Amniotic epithelial cell (primary cell): ENCODE results near the gene RBM18.

Experiments used
- DNase-seq: peaks from one replicate; pipeline ENCODE4 v3.0.0-alpha.2; 2010; ENCODE audit warnings: low read depth

Gene RBM18

DNA sequence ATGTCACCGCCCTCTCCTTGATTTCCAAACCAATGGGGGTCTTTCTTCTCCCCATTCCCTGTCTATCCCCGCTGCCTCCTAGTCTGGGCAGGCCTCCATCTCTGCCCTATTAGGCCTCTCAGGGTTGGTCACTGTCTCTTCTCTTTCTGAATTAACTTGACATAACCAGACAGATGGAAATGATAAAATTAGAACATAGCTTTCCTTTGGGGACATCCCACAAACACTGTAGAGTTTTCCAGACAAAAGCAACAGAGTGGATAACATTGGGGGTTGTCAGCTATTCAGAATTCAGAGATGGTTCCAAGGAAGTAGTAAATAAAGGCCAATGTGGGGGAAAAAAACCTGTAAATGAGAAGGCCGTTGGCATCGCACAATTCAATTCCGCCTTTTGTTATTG is 60.6 kb downstream of the RBM18 start:
- no peak for DNase-seq

DNA sequence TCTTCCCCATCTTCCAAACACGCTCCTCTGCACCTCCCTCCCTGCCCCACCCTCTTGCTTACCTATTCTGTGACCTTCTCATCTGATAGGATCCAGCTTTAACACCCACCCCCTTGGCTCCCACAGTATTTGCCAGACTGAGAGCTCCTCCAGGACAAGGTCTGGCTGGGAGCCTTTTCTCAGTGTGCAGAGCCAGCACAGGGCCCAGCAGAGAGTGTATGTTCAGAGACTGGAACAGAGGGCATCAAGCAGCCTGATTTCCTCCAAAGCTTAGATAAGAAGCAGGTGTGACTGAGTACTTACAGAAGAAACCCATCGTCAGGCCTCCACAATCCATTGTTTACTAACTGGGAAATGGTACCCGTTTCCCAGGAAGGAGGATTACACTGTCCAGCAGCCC is 62.5 kb downstream of the RBM18 start:
- DNase-seq, result no peak

DNA sequence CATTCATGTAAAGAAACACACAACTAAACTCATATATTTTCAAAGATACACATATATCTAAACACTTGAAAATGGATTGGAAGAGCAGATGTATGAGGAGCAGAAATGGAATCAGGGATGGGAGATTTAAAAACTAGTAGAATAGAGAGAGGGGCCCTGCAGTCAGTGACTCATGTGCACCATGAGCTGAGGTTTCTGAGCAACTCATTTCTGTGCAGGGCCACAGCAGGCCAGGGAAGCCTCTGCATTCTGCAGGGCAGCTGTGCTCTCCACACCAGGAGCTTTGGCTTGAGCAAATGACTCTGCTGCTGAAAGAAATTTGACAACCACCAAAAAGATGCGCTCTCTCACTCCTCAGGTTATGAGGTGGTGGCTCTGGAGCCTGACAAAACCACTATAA is 63.0 kb downstream of the RBM18 start:
- DNase-seq, result no peak

DNA sequence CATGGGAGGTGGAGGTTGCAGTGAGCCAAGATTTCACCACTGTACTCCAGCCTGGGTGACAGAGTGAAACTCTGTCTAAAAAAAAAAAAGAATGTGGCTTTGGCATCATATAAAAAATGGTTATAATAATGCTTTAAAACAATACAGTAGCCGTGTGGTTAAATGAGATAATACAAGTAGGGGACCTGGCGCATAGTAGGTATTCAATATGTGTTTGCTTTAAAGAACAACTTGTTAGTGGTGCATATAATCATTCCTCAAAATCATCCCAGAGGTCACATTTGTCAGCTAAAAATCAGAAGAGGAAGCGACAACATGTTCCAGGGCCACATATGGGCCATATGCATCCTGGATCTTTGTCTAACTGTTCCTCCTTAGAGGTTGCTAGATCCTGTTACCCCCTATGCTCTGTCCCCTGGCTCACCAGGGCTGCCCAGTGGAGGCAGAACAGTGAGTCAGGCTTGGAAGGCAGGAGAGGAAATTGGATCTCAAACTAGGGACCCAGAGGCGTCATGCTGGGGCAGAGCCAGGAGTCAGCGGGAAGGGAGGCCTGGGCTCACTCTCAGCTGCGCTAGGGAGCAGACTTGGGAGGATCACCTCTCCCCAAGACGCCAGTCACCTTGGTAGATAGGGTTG is 63.6 kb downstream of the RBM18 start:
- no peak for DNase-seq

DNA sequence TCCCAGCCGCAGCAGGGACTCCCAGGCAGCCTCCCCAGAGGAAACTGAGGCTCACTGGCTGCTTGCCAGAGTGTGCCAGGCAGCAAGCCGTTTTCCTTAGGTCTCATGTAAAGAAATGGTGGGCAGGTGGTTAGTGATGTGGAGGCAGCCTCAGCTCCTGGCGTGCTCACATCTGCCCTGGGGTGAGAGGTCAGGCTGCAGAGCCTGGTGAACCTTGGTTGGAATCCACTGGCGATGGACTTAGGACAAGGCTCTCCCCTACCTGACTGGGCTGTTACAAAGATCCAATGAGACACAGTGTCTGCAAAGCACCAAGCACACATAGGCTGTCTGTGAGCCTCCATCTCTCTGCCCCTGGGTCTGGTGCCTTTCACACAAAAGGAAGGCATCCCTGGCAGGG is 66.8 kb downstream of the RBM18 start:
- DNase-seq, result no peak

DNA sequence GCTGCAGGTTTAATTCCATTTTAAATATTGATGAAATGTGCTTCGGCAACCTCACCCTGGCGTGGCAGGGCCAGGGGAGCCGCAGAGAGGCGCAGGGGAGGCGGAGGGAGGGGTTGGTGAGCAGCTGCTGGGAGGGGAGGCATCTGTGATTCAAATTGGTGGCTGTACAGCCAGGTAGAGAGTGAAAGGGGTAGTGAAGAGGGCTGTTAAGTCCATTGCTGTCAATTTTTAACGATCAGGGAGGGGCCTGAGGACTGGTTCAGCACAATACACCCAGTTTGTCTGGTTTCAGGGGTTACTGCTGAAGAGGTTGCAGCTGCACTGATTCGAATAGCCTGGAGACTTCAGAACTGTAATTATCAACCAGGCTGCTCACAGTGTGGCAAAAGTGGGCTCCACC is 67.2 kb downstream of the RBM18 start:
- DNase-seq, result no peak

DNA sequence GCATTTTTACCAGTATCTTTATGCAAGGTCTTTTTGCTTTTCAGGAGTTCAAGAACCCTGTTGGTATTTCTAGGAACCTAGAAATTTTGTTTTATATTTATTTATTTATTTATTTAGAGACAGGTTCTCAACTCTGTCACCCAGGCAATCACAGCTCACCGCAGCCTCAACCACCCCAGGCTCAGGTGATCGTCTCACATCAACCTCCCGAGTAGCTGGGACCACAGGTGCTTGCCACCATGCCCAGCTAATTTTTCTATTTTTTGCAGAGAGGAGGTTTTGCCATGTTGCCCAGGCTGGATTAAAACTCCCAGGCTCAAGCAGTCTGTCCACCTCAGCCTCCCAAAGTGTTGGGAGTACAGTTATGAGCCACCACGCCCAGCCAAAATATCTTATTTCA is 68.8 kb downstream of the RBM18 start:
- no peak for DNase-seq

DNA sequence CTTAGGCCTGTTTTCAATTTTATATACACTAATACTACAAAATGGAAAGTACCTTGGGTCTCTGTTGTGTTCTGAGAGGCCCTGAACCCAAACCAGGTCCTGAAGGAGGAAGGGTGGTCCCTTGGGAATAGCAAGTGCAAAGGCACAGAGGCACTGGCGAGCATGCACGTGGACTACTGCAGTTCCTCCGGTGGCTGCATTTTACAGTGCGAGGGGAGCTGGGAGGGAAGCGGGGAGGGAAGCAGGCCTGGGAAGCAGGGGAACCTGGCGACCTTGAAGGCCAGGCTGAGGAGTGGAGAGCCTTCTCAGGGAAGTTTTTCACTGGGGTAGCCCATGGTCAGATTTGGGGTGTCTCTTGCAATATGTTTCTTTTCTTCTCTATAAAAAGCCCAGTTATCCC is 71.0 kb downstream of the RBM18 start:
- DNase-seq, result no peak

DNA sequence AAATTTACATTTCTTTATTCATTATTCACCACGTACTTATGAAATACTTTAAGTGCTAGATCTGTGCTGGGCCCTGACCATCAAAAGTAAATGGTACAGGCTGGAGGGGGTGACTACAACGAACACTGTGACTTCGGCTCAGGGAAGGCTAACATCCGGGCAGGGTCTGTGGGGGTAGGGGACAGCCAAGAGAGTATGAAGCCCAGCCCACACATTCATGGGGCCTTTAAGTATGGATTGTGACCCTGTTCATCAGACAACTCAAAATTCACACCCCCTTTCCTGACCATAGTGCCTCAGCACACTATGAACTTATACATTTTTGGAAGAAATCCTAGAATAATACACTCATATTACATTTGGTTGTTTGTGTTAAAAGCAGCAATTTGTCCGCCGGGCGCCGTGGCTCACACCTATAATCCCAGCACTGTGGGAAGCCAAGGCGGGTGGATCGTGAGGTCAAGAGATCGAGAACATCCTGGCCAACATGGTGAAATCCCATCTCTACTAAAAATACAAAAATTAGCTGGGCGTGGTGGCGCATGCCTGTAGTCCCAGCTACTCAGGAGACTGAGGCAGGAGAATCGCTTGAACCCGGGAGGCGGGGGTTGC is 71.6 kb downstream of the RBM18 start:
- no peak for DNase-seq

DNA sequence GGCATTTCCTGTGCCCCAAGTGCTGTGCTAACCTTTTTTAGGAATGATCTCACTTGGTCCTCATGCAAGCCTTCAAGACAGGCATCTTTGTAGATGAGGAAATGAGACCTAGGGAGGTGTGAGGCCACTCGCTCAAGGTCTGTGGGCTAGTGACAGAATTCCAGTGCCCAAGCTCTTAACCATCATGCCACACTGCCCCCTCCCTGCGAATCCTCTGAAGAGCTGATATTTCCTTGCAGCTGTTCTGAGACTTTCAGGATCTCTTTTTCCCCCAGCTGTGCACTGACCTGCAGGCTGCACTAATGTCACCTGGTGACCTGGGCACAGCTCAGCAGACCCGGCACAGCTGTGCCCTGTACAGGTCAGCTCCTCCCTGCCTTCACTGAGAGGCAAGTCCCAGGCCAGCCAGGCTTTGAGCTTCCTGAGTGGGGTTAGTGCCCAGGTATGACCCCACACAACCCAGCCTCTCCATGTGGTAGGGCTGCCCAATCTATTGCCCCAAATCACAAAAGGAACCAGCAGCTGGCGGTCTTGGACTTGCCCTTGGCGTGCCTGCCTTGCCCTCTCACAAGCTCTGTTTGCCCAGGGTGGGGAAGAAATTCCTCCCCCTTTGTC is 72.3 kb downstream of the RBM18 start:
- DNase-seq, result no peak

DNA sequence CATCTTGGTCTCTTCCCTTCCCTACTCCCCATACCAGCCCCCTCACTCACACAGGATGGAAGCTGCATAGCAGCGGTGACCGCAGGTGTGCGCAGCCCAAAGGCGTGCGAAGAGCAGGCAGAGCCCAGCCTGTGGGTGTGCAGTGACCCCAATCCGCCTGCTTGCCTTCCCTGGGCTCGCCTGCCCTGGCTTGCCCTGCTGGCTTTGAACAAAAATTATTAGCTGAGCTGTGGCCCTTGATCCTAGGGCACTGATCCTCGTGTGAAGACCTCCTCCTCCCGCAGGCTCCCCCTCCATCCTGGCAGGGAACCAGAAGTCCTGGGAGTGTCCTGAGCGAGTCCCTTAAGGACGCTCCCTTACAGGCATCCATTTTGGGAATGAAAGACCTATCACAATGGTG is 73.1 kb downstream of the RBM18 start:
- DNase-seq, result no peak

DNA sequence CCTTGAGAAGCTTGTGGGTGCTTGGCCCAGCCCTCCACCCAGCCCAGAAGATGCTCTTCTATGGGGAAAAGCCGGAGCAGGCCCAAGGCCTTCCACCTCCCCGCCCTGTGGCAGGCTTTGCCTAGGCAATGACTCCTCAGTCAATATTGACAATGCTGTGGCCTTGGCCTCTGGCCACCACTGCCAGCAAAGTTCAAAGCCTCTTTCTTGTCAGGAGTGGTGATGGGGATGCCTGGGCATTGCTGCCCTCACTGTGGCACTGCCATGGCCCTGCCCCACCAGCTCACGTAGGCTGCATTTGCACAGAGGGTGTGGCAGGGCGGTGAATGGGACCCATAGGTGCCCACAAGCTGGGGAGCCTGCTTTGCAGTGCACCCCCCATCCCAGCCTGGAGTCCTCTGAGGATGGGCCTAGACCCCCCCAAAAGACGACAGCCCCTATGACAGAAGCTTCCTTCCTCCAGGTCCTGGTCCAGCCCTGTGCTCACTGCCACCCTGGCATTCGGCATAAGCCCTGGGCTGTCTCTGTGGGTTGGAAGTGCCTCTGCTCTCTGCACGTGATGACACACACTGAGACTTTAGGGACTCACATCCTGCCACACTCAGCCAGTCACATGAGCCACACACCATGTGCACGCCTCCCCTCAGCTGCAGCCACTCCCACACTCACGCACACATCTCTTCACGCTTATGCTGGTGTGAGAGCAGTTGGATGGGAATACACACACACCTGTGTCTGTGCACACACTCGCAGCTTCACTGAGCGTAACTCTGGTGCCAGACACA is 73.9 kb downstream of the RBM18 start:
- DNase-seq, result no peak

DNA sequence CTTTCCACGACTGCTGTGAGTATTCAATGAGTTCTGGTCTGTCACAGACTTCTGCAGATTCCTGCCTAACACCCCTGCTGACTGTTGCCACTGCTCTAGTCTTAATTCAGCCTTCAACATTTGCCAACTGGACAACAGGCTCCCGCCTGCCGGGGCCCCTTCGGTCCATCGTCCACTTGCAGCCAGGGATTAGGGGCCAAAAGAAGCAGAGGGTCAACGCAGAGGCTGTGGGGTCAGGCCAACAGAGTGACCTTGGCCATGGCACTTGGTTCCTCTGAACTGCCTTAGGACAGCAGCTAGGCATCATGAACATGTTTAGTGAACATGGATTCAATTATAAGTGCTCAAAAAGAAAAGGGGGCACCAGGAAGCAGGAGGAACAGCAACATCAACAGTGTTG is 76.3 kb downstream of the RBM18 start:
- DNase-seq, result no peak
